GM18870 (cell line): ENCODE data around the gene CHRNA4.
"Not testable (repeated sequence)": the region's sequence is repeated elsewhere in the genome, so short reads cannot be mapped to it uniquely, and the experiment has no call there.

Source experiments
- ATAC-seq: cut with Tn5 transposase; IDR thresholded peaks from one replicate; pipeline ENCODE4 v1.9.1; 2021; ENCODE audit warnings: moderate library complexity; ENCODE audit not compliant: unreplicated experiment

CHRNA4 gene

GRCh38 chr20:63397946-63398450 is 36.8 kb upstream of the CHRNA4 start:
- ATAC-seq = no peak

- no peak for ATAC-seq
These were observed 36.1 kb upstream of the CHRNA4 start for GRCh38 chr20:63397155-63397843.

GRCh38 chr20:63396300-63396699 is 35.2 kb upstream of the CHRNA4 start:
- ATAC-seq = no peak

GRCh38 chr20:63395723-63396122 is 34.6 kb upstream of the CHRNA4 start:
- no peak for ATAC-seq

DNA sequence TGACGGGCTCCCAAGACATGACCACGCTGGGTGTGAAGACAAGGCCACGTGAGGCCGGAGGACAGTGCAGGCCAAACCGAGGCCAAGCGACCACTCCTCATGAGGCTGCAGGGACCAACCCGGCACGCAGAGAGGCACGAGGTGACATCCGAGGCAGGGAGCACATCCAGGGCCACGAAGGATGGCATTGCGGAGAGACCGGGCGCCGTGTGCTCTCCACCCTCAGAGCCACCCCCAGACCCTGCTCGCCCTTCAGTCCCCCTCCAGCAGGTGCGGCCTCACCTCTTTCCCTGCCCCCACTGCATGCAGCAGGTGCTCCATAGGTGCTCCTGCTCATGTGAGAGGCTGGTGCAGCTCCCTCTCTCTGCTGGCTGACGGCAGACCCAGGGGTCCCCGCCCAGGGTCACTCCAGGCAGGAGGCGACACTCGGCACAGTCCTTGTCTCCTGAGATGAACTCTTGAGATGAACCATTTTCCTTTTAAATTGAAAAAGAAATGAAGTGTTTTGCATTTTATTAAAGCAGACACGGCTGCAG is 33.8 kb upstream of the CHRNA4 start:
- ATAC-seq = no peak

- no peak for ATAC-seq
These were observed 33.1 kb upstream of the CHRNA4 start for GRCh38 chr20:63394069-63394919.

- no peak for ATAC-seq
These were observed 32.4 kb upstream of the CHRNA4 start for GRCh38 chr20:63393566-63393965.

- ATAC-seq = no peak
These were observed 31.6 kb upstream of the CHRNA4 start for GRCh38 chr20:63392465-63393365.

DNA sequence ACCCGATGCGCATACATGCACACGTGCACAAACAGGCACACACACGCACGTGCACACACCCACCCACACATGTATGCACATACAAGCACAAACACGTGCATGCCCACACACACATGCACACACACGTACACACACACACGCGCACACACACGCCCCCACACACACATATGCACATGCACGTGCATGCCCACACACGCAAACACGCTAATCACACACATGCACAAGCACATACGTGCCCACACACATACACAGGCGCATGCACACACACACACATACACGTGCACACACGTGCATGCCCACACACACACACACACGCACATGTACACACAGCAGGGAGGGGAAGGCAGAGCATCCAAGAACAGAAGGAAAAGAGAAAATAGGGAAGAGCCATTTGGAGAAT is 26.8 kb upstream of the CHRNA4 start:
- ATAC-seq = no peak

GRCh38 chr20:63387393-63387792 is 26.2 kb upstream of the CHRNA4 start:
- ATAC-seq = no peak

GRCh38 chr20:63386491-63386890 is 25.3 kb upstream of the CHRNA4 start:
- ATAC-seq = no peak

DNA sequence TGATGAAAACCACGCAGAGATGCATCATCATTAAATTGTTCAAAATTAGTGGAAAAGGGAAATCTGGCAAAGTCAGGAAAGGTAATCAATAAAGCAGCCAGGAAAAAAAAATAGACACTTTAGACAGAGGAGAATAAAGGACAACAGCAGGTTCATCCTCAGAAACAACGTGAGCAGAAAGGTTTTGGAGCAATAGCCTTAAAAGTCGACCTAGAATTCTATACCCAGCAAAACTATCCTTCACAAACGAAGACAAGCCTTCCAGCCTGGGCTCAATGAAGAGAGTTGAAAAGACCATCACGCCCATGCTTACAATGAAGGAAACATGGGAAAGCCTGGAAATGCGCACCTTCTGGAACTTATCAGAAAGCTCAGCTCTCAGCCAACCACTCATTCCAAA is 24.7 kb upstream of the CHRNA4 start:
- ATAC-seq = no peak

DNA sequence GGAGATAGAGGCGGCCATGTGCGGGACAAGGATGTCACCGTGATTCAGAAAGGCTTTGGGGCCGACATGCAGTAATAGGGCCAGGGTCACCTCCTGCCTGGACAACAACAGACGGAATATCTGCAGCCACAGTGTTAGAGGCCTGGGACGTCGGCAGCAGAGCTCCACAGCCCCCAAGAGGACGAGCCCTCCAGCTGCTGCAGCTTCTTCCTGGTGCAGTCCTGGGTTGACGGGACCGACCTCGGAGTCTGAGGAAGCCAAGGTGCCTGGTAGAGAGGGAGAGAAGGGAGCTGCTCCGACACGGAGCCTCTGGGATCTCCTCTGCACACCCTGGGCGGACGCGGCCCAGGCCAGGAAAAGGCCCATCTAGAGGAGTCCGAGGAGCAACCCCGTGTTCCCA is 23.2 kb upstream of the CHRNA4 start:
- ATAC-seq = no peak

DNA sequence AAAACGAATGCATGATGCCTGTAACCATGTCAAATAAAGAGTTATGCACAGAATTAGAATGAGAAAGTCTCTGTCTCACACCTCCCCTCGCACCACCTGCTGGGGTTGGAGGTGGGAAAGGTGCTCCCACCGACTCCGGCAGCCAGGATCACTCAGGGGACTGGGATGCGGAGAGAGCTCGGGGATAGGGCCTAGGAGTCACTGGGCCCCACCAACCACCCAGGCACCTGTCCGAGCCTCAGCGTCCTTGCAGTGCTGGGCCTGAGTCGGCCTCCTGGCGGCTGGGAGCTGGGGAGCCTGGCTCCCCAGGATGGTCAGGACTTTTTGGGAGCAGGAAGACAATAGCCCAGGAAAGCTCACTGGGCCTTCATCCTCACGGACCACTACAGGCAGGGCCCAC is 22.4 kb upstream of the CHRNA4 start:
- ATAC-seq = no peak

DNA sequence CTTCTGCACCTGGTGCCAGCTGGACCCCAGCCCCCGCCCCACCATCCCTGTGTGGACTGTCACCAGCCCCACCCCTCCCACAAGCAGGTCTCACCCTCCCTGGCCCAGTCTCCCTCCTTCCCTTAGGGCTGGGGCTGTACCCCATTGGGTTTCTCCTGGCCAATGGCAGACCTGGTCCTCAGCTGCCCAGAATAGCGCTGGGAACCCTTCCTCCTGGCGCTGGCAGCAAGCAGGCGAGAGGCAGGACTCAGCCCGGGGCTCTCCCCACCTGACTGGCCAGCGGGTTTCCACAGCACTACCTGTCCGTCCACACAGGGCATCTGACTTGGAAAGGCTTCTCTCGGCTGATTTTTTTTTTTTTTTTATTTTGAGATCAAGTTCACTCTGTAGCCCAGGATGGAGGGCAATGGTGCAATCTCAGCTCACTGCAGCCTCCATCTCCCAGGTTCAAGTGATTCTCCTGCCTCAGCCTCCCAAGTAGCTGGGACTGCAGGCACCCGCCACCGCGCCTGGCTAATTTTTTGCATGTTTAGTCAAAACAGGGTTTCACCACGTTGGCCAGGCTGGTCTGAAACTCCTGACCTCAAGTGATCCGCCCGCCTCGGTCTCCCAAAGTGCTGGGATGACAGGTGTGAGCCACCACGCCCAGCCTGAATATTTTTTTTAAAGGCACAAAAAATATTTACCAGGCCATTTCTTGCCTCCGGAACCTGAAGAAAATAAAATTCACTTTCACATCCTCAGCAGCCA is 21.6 kb upstream of the CHRNA4 start:
- ATAC-seq = no peak

- no peak for ATAC-seq
These were observed 20.8 kb upstream of the CHRNA4 start for GRCh38 chr20:63381781-63382431.

GRCh38 chr20:63380346-63380870 is 19.3 kb upstream of the CHRNA4 start:
- no peak for ATAC-seq

DNA sequence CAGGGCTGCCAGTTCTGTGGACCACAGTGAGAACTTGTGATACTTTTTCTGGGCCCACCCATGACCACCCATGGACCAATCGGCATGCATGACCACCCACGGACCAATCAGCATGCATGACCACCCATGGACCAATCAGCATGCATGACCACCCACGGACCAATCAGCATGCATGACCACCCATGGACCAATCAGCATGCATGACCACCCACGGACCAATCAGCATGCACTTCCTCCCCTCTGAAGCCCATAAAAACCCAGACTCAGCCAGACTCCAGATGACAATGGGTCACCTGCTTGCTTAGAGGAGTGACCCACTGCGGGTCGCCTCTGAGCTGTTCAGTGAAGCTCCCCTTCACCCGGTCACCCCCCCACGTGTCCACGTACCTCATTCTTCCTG is 18.7 kb upstream of the CHRNA4 start:
- not testable (repeated sequence) for ATAC-seq

- no peak for ATAC-seq
These were observed 18.1 kb upstream of the CHRNA4 start for GRCh38 chr20:63379296-63379695.
